H9 (cell line): ENCODE measurements around the gene OSBPL8. TPM values are rescaled to one million over a fixed set of nuclear protein-coding genes. Genes with fewer than 3 reads are reported as not detected.

ENCODE experiments used
- DNase-seq: peaks from one replicate; pipeline ENCODE4 v3.0.0-alpha.2; 2017
- H2AFZ ChIP-seq: one replicate; pipeline ENCODE4 v1.6.1; 2013; ENCODE audit warnings: mild to moderate bottlenecking, low read length, control low read depth, moderate library complexity
- H2AK5ac ChIP-seq: 2 replicates; pipeline ENCODE4 v1.6.1; 2013; ENCODE audit warnings: low read length, control low read depth, mixed read lengths; ENCODE audit not compliant: insufficient read length
- H2BK120ac ChIP-seq: one replicate; pipeline ENCODE4 v1.6.1; 2013; ENCODE audit warnings: low read depth, mild to moderate bottlenecking, low read length, control low read depth, inconsistent platforms; ENCODE audit not compliant: poor library complexity, severe bottlenecking
- H2BK12ac ChIP-seq: 2 replicates; pipeline ENCODE4 v1.6.1; 2013; ENCODE audit warnings: low read length, control low read depth, mixed read lengths, low read depth; ENCODE audit not compliant: insufficient read length
- H2BK15ac ChIP-seq: 2 replicates; pipeline ENCODE4 v1.6.1; 2013; ENCODE audit warnings: low read depth, low read length, control low read depth
- H2BK20ac ChIP-seq: one replicate; pipeline ENCODE4 v1.6.1; 2013; ENCODE audit warnings: low read depth, mild to moderate bottlenecking, low read length, control low read depth, inconsistent platforms; ENCODE audit not compliant: poor library complexity, severe bottlenecking
- H2BK5ac ChIP-seq: 2 replicates; pipeline ENCODE4 v1.6.1; 2013; ENCODE audit warnings: low read length, control low read depth, mixed read lengths; ENCODE audit not compliant: insufficient read length
- H3K14ac ChIP-seq: 2 replicates; pipeline ENCODE4 v1.6.1; 2013; ENCODE audit warnings: low read length, control low read depth; ENCODE audit not compliant: insufficient read depth
- H3K18ac ChIP-seq: 2 replicates; pipeline ENCODE4 v1.6.1; 2013; ENCODE audit warnings: low read depth, mild to moderate bottlenecking, mixed read lengths, low read length, control low read depth; ENCODE audit not compliant: insufficient read length
- H3K23ac ChIP-seq: 2 replicates; pipeline ENCODE4 v1.6.1; 2013; ENCODE audit warnings: low read length, control low read depth, mixed read lengths, low read depth; ENCODE audit not compliant: insufficient read length
- H3K23me2 ChIP-seq: 2 replicates; pipeline ENCODE4 v1.6.1; 2013; ENCODE audit warnings: low read depth, mild to moderate bottlenecking, mixed read lengths, low read length, control low read depth; ENCODE audit not compliant: insufficient read length, poor library complexity, severe bottlenecking
- H3K27ac ChIP-seq: 2 replicates; pipeline ENCODE4 v1.5.1; 2013; ENCODE audit warnings: low read length, control low read depth, mixed read lengths, low read depth; ENCODE audit not compliant: insufficient read length
- H3K27me3 ChIP-seq: 2 replicates; pipeline ENCODE4 v1.6.1; 2013; ENCODE audit warnings: low read length, control low read depth, inconsistent platforms; ENCODE audit not compliant: insufficient read depth
- H3K4ac ChIP-seq: 2 replicates; pipeline ENCODE4 v1.6.1; 2013; ENCODE audit warnings: low read depth, mild to moderate bottlenecking, control low read depth, inconsistent platforms, low read length, moderate library complexity
- H3K4me1 ChIP-seq: 2 replicates; pipeline ENCODE4 v1.6.1; 2013; ENCODE audit warnings: low read length, control low read depth, inconsistent platforms; ENCODE audit not compliant: insufficient read depth
- H3K4me2 ChIP-seq: 2 replicates; pipeline ENCODE4 v1.6.1; 2013; ENCODE audit warnings: low read length, control low read depth, mixed read lengths; ENCODE audit not compliant: insufficient read length, insufficient read depth
- H3K56ac ChIP-seq: 2 replicates; pipeline ENCODE4 v1.6.1; 2013; ENCODE audit warnings: low read depth, mild to moderate bottlenecking, mixed read lengths, low read length, control low read depth; ENCODE audit not compliant: insufficient read length
- H3K79me1 ChIP-seq: 2 replicates; pipeline ENCODE4 v1.6.1; 2013; ENCODE audit warnings: low read depth, mild to moderate bottlenecking, moderate library complexity, low read length, control low read depth, inconsistent platforms; ENCODE audit not compliant: insufficient read depth, poor library complexity, severe bottlenecking
- H3K79me2 ChIP-seq: 2 replicates; pipeline ENCODE4 v1.6.1; 2013; ENCODE audit warnings: low read length, control low read depth, inconsistent platforms; ENCODE audit not compliant: insufficient read depth
- H3K9ac ChIP-seq: 2 replicates; pipeline ENCODE4 v1.6.1; 2013; ENCODE audit warnings: low read length, control low read depth, mixed read lengths; ENCODE audit not compliant: insufficient read length; ENCODE audit errors: extremely low read depth
- H3K9me3 ChIP-seq: one replicate; pipeline ENCODE4 v1.6.1; 2013; ENCODE audit warnings: low read depth, low read length, inconsistent platforms; ENCODE audit not compliant: control insufficient read depth
- H3T11ph ChIP-seq: one replicate; pipeline ENCODE4 v1.6.1; 2013; ENCODE audit warnings: mild to moderate bottlenecking, low read length, control low read depth, inconsistent platforms
- H4K20me1 ChIP-seq: one replicate; pipeline ENCODE4 v1.6.1; 2013; ENCODE audit not compliant: control insufficient read depth, insufficient read length, insufficient read depth
- H4K5ac ChIP-seq: 2 replicates; pipeline ENCODE4 v1.6.1; 2013; ENCODE audit warnings: low read depth, mild to moderate bottlenecking, mixed read lengths, low read length, control low read depth; ENCODE audit not compliant: insufficient read length
- H4K8ac ChIP-seq: replicated peaks from 2 replicates; pipeline ENCODE4 v1.6.1; 2013; ENCODE audit warnings: low read length, control low read depth, mixed read lengths, low read depth; ENCODE audit not compliant: insufficient read length
- H4K91ac ChIP-seq: 2 replicates; pipeline ENCODE4 v1.6.1; 2013; ENCODE audit warnings: low read depth, mild to moderate bottlenecking, moderate library complexity, mixed read lengths, low read length, control low read depth; ENCODE audit not compliant: insufficient read length
- H3K27ac Mint-ChIP-seq, 3 experiments: 2 replicates in 2 of 3; 3 replicates in 1 of 3; pipeline ENCODE4 v1.8.0; 2020 to 2021; ENCODE audit warnings: mixed read lengths in 3 of 3, mild to moderate bottlenecking in 1 of 3, moderate library complexity in 1 of 3
- H3K27me3 Mint-ChIP-seq: 2 replicates; pipeline ENCODE4 v1.8.0; 2021; ENCODE audit warnings: low read depth, mild to moderate bottlenecking, moderate library complexity, mixed read lengths
- H3K36me3 Mint-ChIP-seq, 3 experiments: 2 replicates in 2 of 3; 3 replicates in 1 of 3; pipeline ENCODE4 v1.8.0; 2020 to 2021; ENCODE audit warnings: low read depth in 3 of 3, mixed read lengths in 3 of 3; ENCODE audit not compliant: insufficient read depth in 1 of 3
- H3K4me1 Mint-ChIP-seq, 2 experiments: 2 replicates each; pipeline ENCODE4 v1.8.0; 2020; ENCODE audit warnings: mixed read lengths in 2 of 2
- H3K4me3 Mint-ChIP-seq, 2 experiments: 2 replicates in 1 of 2; 3 replicates in 1 of 2; pipeline ENCODE4 v1.8.0; 2020 to 2021; ENCODE audit warnings: mild to moderate bottlenecking in 2 of 2, mixed read lengths in 2 of 2, moderate library complexity in 1 of 2
- H3K9me3 Mint-ChIP-seq, 2 experiments: 2 replicates in 1 of 2; 3 replicates in 1 of 2; pipeline ENCODE4 v1.8.0; 2020; ENCODE audit warnings: mild to moderate bottlenecking in 2 of 2, mixed read lengths in 2 of 2, moderate library complexity in 1 of 2
- CTCF ChIP-seq: fragments of 200-600 bp; sonication (generic); conservative IDR thresholded peaks from 3 replicates; pipeline ENCODE4 v1.8.0; 2021; ENCODE audit warnings: antibody characterized with exemption, mild to moderate bottlenecking
- WGBS: extraction: QIAGEN DNeasy Blood & Tissue Kit; methylation state at CpG from one replicate; pipeline ENCODE4 v1.1.7; 2013; ENCODE audit warnings: missing lambda C conversion rate, low lambda C conversion rate, mixed read lengths; ENCODE audit not compliant: insufficient read length; ENCODE audit errors: extremely low coverage; 5-methylcytosine and 5-hydroxymethylcytosine counted together
- total RNA-seq: library from RNA; stranded (reverse); gene quantifications from 2 replicates; pipeline ENCODE4 v1.2.1, GENCODE V29; 2021

OSBPL8 gene
- total RNA-seq, 1 experiment from 2014 or later = 61.2 TPM

GRCh38 chr12:76508128-76508980 lies 51.2 kb downstream of the OSBPL8 start:
- H3K36me3 Mint-ChIP-seq = peaks cover 6 to 26% (median 13%) of the 10 kb centered on the region in 3 experiments; a peak in 6 of 7 replicates
- Histone ChIP-seq H3K23me2 (no peaks in the 10 kb centered on the region), H2BK20ac (no peak overlapping the region), H2BK5ac (no peak overlapping the region), H3K4ac (no peak overlapping the region), H3K56ac (no peak overlapping the region), H3K27ac (no peak overlapping the region), H3T11ph (no peak overlapping the region), H3K9me3 (no peaks in the 10 kb centered on the region), H3K4me2 (no peak overlapping the region), H3K18ac (no peak overlapping the region), H3K27me3 (no peaks in the 10 kb centered on the region), H3K23ac (no peak overlapping the region), H3K9ac (no peak overlapping the region), H3K4me1 (no peaks in the 10 kb centered on the region), H4K5ac (no peak overlapping the region), H4K91ac (no peak overlapping the region), H2AFZ (no peak overlapping the region), H2AK5ac (no peak overlapping the region), H3K79me1 (peaks cover 5% of the 10 kb centered on the region), H2BK15ac (no peak overlapping the region), H4K20me1 (no peaks in the 10 kb centered on the region), H2BK12ac (no peak overlapping the region), H3K79me2 (peaks cover 2% of the 10 kb centered on the region; the same call in 1 of the 2 replicates), H3K14ac (no peak overlapping the region), H2BK120ac (no peak overlapping the region), H4K8ac (no peak overlapping the region)
- H3K27ac Mint-ChIP-seq = no peak overlapping the region
- H3K4me3 Mint-ChIP-seq = no peak overlapping the region
- peaks cover 8 to 10% of the 10 kb centered on the region in 2 experiments for H3K4me1 Mint-ChIP-seq
- WGBS = no CpG with 5 or more reads among the region's 6 CpGs
- H3K27me3 Mint-ChIP-seq = no peaks in the 10 kb centered on the region
- no peak for TF ChIP-seq CTCF
- no peak for DNase-seq
- H3K9me3 Mint-ChIP-seq = peaks cover 10 to 17% of the 10 kb centered on the region in 2 experiments; a peak in 4 of 5 replicates
